IPS-20b (cell line): ENCODE measurements around the gene GID4.
"Not testable (repeated sequence)": the region's sequence is repeated elsewhere in the genome, so short reads cannot be mapped to it uniquely, and the experiment has no call there.

ENCODE experiments used
- H3K27ac ChIP-seq: one replicate; pipeline ENCODE4 v1.5.1; 2013; ENCODE audit warnings: low read length
- H3K27me3 ChIP-seq: 2 replicates; pipeline ENCODE4 v1.6.1; 2013; ENCODE audit warnings: mild to moderate bottlenecking, low read length, inconsistent platforms; ENCODE audit not compliant: insufficient read depth
- H3K36me3 ChIP-seq: 2 replicates; pipeline ENCODE4 v1.6.1; 2013; ENCODE audit warnings: low read depth, mild to moderate bottlenecking, inconsistent platforms, low read length, moderate library complexity; ENCODE audit not compliant: insufficient read depth
- H3K4me1 ChIP-seq: 2 replicates; pipeline ENCODE4 v1.6.1; 2013; ENCODE audit warnings: mild to moderate bottlenecking, control low read depth, inconsistent platforms, low read length, moderate library complexity; ENCODE audit not compliant: insufficient read depth
- H3K4me3 ChIP-seq: 2 replicates; pipeline ENCODE4 v1.5.1; 2013; ENCODE audit warnings: mild to moderate bottlenecking, low read length, inconsistent platforms
- H3K9ac ChIP-seq: 2 replicates; pipeline ENCODE4 v1.6.1; 2013; ENCODE audit warnings: low read depth, mild to moderate bottlenecking, inconsistent platforms, low read length, moderate library complexity
- H3K9me3 ChIP-seq: 2 replicates; pipeline ENCODE4 v1.6.1; 2013; ENCODE audit warnings: mild to moderate bottlenecking, low read depth, low read length, inconsistent platforms; ENCODE audit not compliant: insufficient read depth

The GID4 gene

GRCh38 chr17:18038861-18039534 is at the start of gene GID4, which contains the start of gene ATPAF2:
TSS of gene GID4 (plus strand) at chr17:18039408. CDS start at chr17:18039465, 57 bp downstream.
TSS of gene ATPAF2 (minus strand) at chr17:18039168. CDS start at chr17:18039013, 155 bp downstream.
- Histone ChIP-seq H3K4me3 (peak within 1 kb of the TSS; percentile 88), H3K36me3 (no peaks in the 10 kb centered on the region), H3K9ac (peak within 1 kb of the TSS; percentile 77; the same call in 1 of the 2 replicates), H3K9me3 (no peaks in the 10 kb centered on the region), H3K4me1 (peaks cover 6% of the 10 kb centered on the region), H3K27me3 (peaks cover 13% of the 10 kb centered on the region; the same call in 1 of the 2 replicates), H3K27ac (no peak within 1 kb of the TSS)

- no peaks in the 10 kb centered on the region for H3K27me3 ChIP-seq
- no peak overlapping the region for H3K4me3 ChIP-seq
- H3K9ac ChIP-seq = no peak overlapping the region
- no peaks in the 10 kb centered on the region for H3K36me3 ChIP-seq
- H3K9me3 ChIP-seq = no peaks in the 10 kb centered on the region
- no peak overlapping the region for H3K27ac ChIP-seq
- peaks cover 3% of the 10 kb centered on the region; the same call in 1 of the 2 replicates for H3K4me1 ChIP-seq
Observed at GRCh38 chr17:17989618-17990017, 49.6 kb upstream of the GID4 start.

GRCh38 chr17:17990282-17990681 is 48.9 kb upstream of the GID4 start:
- Histone ChIP-seq H3K4me3 (no peak overlapping the region), H3K9ac (no peak overlapping the region), H3K4me1 (peaks cover 3% of the 10 kb centered on the region; the same call in 1 of the 2 replicates), H3K36me3 (no peaks in the 10 kb centered on the region), H3K9me3 (no peaks in the 10 kb centered on the region), H3K27ac (no peak overlapping the region), H3K27me3 (no peaks in the 10 kb centered on the region)

- Histone ChIP-seq H3K9me3 (no peaks in the 10 kb centered on the region), H3K4me1 (peaks cover 3% of the 10 kb centered on the region; the same call in 1 of the 2 replicates), H3K9ac (no peak overlapping the region), H3K4me3 (no peak overlapping the region), H3K27me3 (no peaks in the 10 kb centered on the region), H3K36me3 (no peaks in the 10 kb centered on the region), H3K27ac (no peak overlapping the region)
Observed at GRCh38 chr17:17993366-17993765, 45.8 kb upstream of the GID4 start.

GRCh38 chr17:17993852-17994251 is 45.4 kb upstream of the GID4 start:
- Histone ChIP-seq H3K9ac (no peak overlapping the region), H3K4me3 (no peak overlapping the region), H3K9me3 (no peaks in the 10 kb centered on the region), H3K4me1 (peaks cover 3% of the 10 kb centered on the region; the same call in 1 of the 2 replicates), H3K36me3 (no peaks in the 10 kb centered on the region), H3K27ac (no peak overlapping the region), H3K27me3 (no peaks in the 10 kb centered on the region)

- Histone ChIP-seq H3K4me1 (peaks cover 3% of the 10 kb centered on the region; the same call in 1 of the 2 replicates), H3K36me3 (no peaks in the 10 kb centered on the region), H3K27ac (no peak overlapping the region), H3K9me3 (no peaks in the 10 kb centered on the region), H3K27me3 (no peaks in the 10 kb centered on the region), H3K4me3 (no peak overlapping the region), H3K9ac (no peak overlapping the region)
Observed at GRCh38 chr17:17994271-17995069, 44.7 kb upstream of the GID4 start.

GRCh38 chr17:17995887-17996286 is 43.3 kb upstream of the GID4 start:
- not testable (repeated sequence) for H3K9me3 ChIP-seq, H3K4me3 ChIP-seq, H3K27ac ChIP-seq, H3K36me3 ChIP-seq, H3K4me1 ChIP-seq, H3K27me3 ChIP-seq, H3K9ac ChIP-seq

GRCh38 chr17:17998934-17999333 is 40.3 kb upstream of the GID4 start:
- Histone ChIP-seq H3K9ac (no peak overlapping the region), H3K36me3 (no peaks in the 10 kb centered on the region), H3K27me3 (no peaks in the 10 kb centered on the region), H3K9me3 (no peaks in the 10 kb centered on the region), H3K4me3 (no peak overlapping the region), H3K27ac (no peak overlapping the region), H3K4me1 (peaks cover 3% of the 10 kb centered on the region; the same call in 1 of the 2 replicates)

- H3K27ac ChIP-seq = no peak overlapping the region
- no peaks in the 10 kb centered on the region for H3K36me3 ChIP-seq
- H3K4me1 ChIP-seq = peaks cover 2% of the 10 kb centered on the region; the same call in 1 of the 2 replicates
- no peaks in the 10 kb centered on the region for H3K9me3 ChIP-seq
- H3K27me3 ChIP-seq = no peaks in the 10 kb centered on the region
- no peak overlapping the region for H3K4me3 ChIP-seq
- H3K9ac ChIP-seq = no peak overlapping the region
Observed at GRCh38 chr17:17999364-18000029, 39.7 kb upstream of the GID4 start.

GRCh38 chr17:18000030-18000408 is 39.2 kb upstream of the GID4 start:
- Histone ChIP-seq H3K36me3 (no peaks in the 10 kb centered on the region), H3K27ac (no peak overlapping the region), H3K4me1 (no peaks in the 10 kb centered on the region), H3K9me3 (no peaks in the 10 kb centered on the region), H3K9ac (no peak overlapping the region), H3K27me3 (no peaks in the 10 kb centered on the region), H3K4me3 (no peak overlapping the region)

GRCh38 chr17:18002171-18002570 is 37.0 kb upstream of the GID4 start:
- no peaks in the 10 kb centered on the region for H3K36me3 ChIP-seq
- H3K27ac ChIP-seq = no peak overlapping the region
- H3K9me3 ChIP-seq = no peaks in the 10 kb centered on the region
- H3K27me3 ChIP-seq = no peaks in the 10 kb centered on the region
- no peaks in the 10 kb centered on the region for H3K4me1 ChIP-seq
- H3K4me3 ChIP-seq = no peak overlapping the region
- no peak overlapping the region for H3K9ac ChIP-seq
